B cell (primary cell): ENCODE results near the gene PHPT1.

Source experiments
- CTCF ChIP-seq: fragments of 200-600 bp; IDR thresholded peaks from one replicate; pipeline ENCODE4 v1.8.0; 2022; ENCODE audit warnings: antibody characterized with exemption, mild to moderate bottlenecking
- EZH2 ChIP-seq: IDR thresholded peaks from 2 replicates; pipeline ENCODE4 v1.6.1; 2012; ENCODE audit warnings: borderline replicate concordance, low read depth, mild to moderate bottlenecking, moderate library complexity, low read length; ENCODE audit not compliant: insufficient read depth, poor library complexity, severe bottlenecking

DNA sequence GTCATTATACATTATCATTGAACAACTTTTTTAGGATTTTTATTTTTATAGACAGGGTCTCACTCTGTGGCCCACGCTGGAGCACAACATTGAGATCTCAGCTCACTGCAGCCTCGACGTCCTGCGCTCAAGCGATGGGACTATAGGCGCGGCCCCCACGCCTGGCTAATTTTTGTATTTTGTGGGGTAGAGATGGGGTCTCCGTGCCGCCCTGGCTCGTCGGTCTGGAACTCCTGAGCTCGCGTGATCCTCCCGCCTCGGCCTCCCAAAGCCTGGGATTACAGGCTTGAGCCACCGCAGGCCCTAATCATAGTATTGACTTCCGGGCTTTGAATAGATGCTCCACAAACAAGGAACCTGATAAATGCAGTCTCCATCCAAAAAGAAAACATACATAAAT, 18.3 kb downstream of the PHPT1 start:
- TF ChIP-seq CTCF (no peak), EZH2 (no peak)
